ENCODE data around the gene FUCA1. TPM values are rescaled to one million over a fixed set of nuclear protein-coding genes. Genes with fewer than 3 reads are reported as not detected.

The FUCA1 gene
- total and polyA plus RNA-seq, 2 of the 4 experiments (the other 2 are of a cell fraction), result 2.9 to 3.5 TPM

GRCh38 chr1:23914921-23915320, 46.8 kb upstream of the FUCA1 start:
- Histone ChIP-seq H4K91ac (ENCODE audit: insufficient read depth, low read depth, low read length) (no peak overlapping the region), H2BK20ac (ENCODE audit: low read depth, low read length) (no peak overlapping the region), H4K5ac (ENCODE audit: low read depth, low read length) (no peak overlapping the region), H2BK15ac (ENCODE audit: low read depth, low read length) (no peak overlapping the region), H3K23ac (ENCODE audit: low read depth, low read length) (no peak overlapping the region), H3K36me3 (ENCODE audit: control insufficient read depth, insufficient read depth, low read length) (no peaks in the 10 kb centered on the region), H3K9me1 (ENCODE audit: insufficient read depth, low read length) (0 out of 2 replicates have a peak, but pooled peaks cover 4% of the 10 kb centered on the region), H3K9me3 (ENCODE audit: control insufficient read depth, insufficient read depth, low read length) (no peaks in the 10 kb centered on the region), H2AK9ac (replicated peaks; ENCODE audit: low read depth, low read length, poor library complexity) (no peak overlapping the region), H2BK120ac (ENCODE audit: low read depth, low read length) (no peak overlapping the region), H3K27ac (ENCODE audit: insufficient read depth, low read length) (no peak overlapping the region), H3K27me3 (ENCODE audit: control insufficient read depth, insufficient read depth, low read length) (peaks cover 17% of the 10 kb centered on the region), H3K4me2 (ENCODE audit: low read depth, low read length) (no peak overlapping the region), H3K9ac (ENCODE audit: low read depth, low read length) (no peak overlapping the region), H2AK5ac (ENCODE audit: low read depth, low read length) (no peak overlapping the region), H3K4me3 (ENCODE audit: insufficient read depth, low read depth, low read length) (no peak overlapping the region), H3K18ac (ENCODE audit: low read depth, low read length) (no peak overlapping the region), H3K79me1 (ENCODE audit: low read depth in 1 of 2, low read length in 2 of 2) (no peaks in the 10 kb centered on the region), H2AFZ (replicated peaks; ENCODE audit: low read length, poor library complexity) (no peak overlapping the region), H3K4me1 (ENCODE audit: control insufficient read depth, insufficient read depth, low read length) (no peaks in the 10 kb centered on the region; the same call in 1 of the 2 replicates), H4K8ac (ENCODE audit: low read depth in 2 of 2, low read length in 2 of 2) (no peak overlapping the region), H3K4ac (ENCODE audit: low read depth, low read length) (no peak overlapping the region), H4K20me1 (ENCODE audit: insufficient read depth, low read length) (no peaks in the 10 kb centered on the region), H2BK5ac (ENCODE audit: low read depth, low read length, poor library complexity, severe bottlenecking) (no peak overlapping the region), H3K14ac (replicated peaks; ENCODE audit: low read depth, low read length) (no peak overlapping the region), H3K56ac (ENCODE audit: extremely low read depth, insufficient read depth, low read length) (no peak overlapping the region)
- dilution Hi-C loops (cut with HindIII; ENCODE audit: low sequenced_read_pairs, unreplicated experiment) (no loop called here), in situ Hi-C loops (cut with MboI; ENCODE audit: low sequenced_read_pairs) (no loop called here), intact Hi-C loops (cut with micrococcal nuclease) (no loop called here)
- WGBS, 2 experiments (ENCODE audit: extremely low coverage in 2 of 2, insufficient read length in 1 of 2), result no CpG with 5 or more reads among the region's 4 CpGs
- CTCF ChIA-PET, result no interaction called here
- BruUV-seq (replicated peaks), result no TSS peak
- DNase-seq (no peak), ATAC-seq (ENCODE audit: low read depth) (no peak)
- POLR2A ChIA-PET (ENCODE audit: unreplicated experiment), result no interaction called here
- TF ChIP-seq USF2 (IDR thresholded peaks at IDR 0.05; ENCODE audit: low read depth, low read length) (no peak), CEBPB (IDR thresholded peaks at IDR 0.05; ENCODE audit: low read depth, low read length) (no peak), CHD1 (IDR thresholded peaks at IDR 0.05; ENCODE audit: low read depth, low read length) (no peak), MAZ (IDR thresholded peaks at IDR 0.05; ENCODE audit: borderline replicate concordance, low read depth, low read length) (no peak), MXI1 (IDR thresholded peaks at IDR 0.05; ENCODE audit: borderline replicate concordance, low read depth, low read length) (no peak), MAFK (IDR thresholded peaks at IDR 0.05; ENCODE audit: low read depth, low read length) (no peak), RCOR1 (IDR thresholded peaks at IDR 0.05; ENCODE audit: insufficient replicate concordance, low read length) (no peak), ELK1 (IDR thresholded peaks at IDR 0.05; ENCODE audit: borderline replicate concordance, low read depth, low read length) (no peak), POLR2A (IDR thresholded peaks at IDR 0.05; ENCODE audit: low read depth, low read length) (no peak), SMC3 (IDR thresholded peaks at IDR 0.05; ENCODE audit: low read depth, low read length) (no peak), RAD21 (IDR thresholded peaks at IDR 0.05; ENCODE audit: low read length) (no peak), NFE2L2 (IDR thresholded peaks at IDR 0.05; ENCODE audit: low read depth, low read length) (no peak), CTCF (conservative IDR thresholded peaks at IDR 0.05; ENCODE audit: low read depth, low read length) (no peak), RFX5 (IDR thresholded peaks at IDR 0.05; ENCODE audit: low read depth, low read length) (no peak)
